Peyer's patch (tissue), 4 donors: Measurements from ENCODE around the gene ZNF101. TPM values are rescaled to one million over a fixed set of nuclear protein-coding genes. Genes with fewer than 3 reads are reported as not detected.

Experiments
- DNase-seq, 3 donors: peaks; one replicate each; pipeline ENCODE4 v3.0.0-alpha.2; 2017 to 2019
- H3K27ac ChIP-seq, 4 donors: fragments of 200-600 bp; sonication (generic); one replicate each; pipeline ENCODE4 v1.5.1; 2016 to 2019
- H3K27me3 ChIP-seq, 2 donors: fragments of 200-600 bp; sonication (generic); one replicate each; pipeline ENCODE4 v1.5.1; 2019
- H3K36me3 ChIP-seq, 3 donors: fragments of 200-600 bp; sonication (generic); one replicate each; pipeline ENCODE4 v1.5.1; 2016 to 2019
- H3K4me1 ChIP-seq, 4 donors: fragments of 200-600 bp; sonication (generic); one replicate each; pipeline ENCODE4 v1.5.1; 2016 to 2019
- H3K4me3 ChIP-seq, 4 donors: fragments of 200-600 bp; sonication (generic); 1 replicate in 3 of 4; 2 replicates in 1 of 4; pipeline ENCODE4 v1.5.1; 2016 to 2019; ENCODE audit warnings: mild to moderate bottlenecking in 1 of 4
- H3K9me3 ChIP-seq, 4 donors: fragments of 200-600 bp; sonication (generic); one replicate each; pipeline ENCODE4 v1.5.1; 2016 to 2019; ENCODE audit warnings: mild to moderate bottlenecking in 1 of 4
- POLR2A ChIP-seq, 2 donors: fragments of 450-650 bp; IDR thresholded peaks; one replicate each; pipeline ENCODE4 v1.5.1; 2017; ENCODE audit warnings: antibody characterized with exemption in 2 of 2, mild to moderate bottlenecking in 2 of 2, moderate library complexity in 2 of 2
- small RNA-seq, 2 donors: library from RNA; depleted of rRNA; stranded (forward); fragments of <200 nt; gene quantifications; one replicate each; pipeline ENCODE3, GENCODE V24; 2016
- total RNA-seq, 4 donors: library from RNA; depleted of rRNA; stranded (reverse); fragments of >200 nt; gene quantifications; one replicate each; pipeline ENCODE4 v1.1.0, GENCODE V29; 2016
- TF ChIP-seq, protein P1 (sequence below), 6 experiments: fragments of 450-650 bp in 4 of 6; fragments of 200-600 bp in 2 of 6; sonication (generic) in 1 of 6; IDR thresholded peaks; one replicate each; pipeline ENCODE4 v1.5.1; 2017 to 2019; ENCODE audit warnings: antibody characterized with exemption in 6 of 6, mild to moderate bottlenecking in 3 of 6, moderate library complexity in 1 of 6

The ZNF101 gene
- total RNA-seq, 4 donors from 2014 or later: 10.1 to 52.8 (median 15.8) TPM

DNA sequence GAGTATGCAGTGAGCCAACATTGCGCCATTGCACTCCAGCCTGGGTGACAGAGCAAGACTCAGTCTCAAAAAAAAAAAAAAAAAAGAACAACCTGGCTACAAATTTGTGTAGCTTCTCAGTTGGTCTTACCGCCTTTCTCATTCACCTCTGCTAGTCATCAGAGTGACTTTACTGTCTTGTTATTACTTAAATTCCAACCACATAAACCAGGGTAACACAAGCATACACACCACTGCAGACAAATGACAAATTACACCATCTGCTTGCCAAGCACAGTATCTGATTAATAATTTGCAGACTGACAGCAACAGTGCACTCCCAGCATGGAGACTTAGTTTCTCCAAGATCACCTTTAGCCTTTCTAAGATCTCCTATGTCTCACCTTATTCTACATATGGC is 53.3 kb downstream of the ZNF101 start:
- H3K4me1 ChIP-seq: no peaks in the 10 kb centered on the region
- H3K36me3 ChIP-seq: peaks cover 0 to 9% (median 0%) of the 10 kb centered on the region in 3 donors
- no peaks in the 10 kb centered on the region for H3K27me3 ChIP-seq
- no peak overlapping the region for H3K4me3 ChIP-seq
- H3K9me3 ChIP-seq: peaks cover 0 to 51% (median 22%) of the 10 kb centered on the region in 4 donors
- TF ChIP-seq, protein P1, sequence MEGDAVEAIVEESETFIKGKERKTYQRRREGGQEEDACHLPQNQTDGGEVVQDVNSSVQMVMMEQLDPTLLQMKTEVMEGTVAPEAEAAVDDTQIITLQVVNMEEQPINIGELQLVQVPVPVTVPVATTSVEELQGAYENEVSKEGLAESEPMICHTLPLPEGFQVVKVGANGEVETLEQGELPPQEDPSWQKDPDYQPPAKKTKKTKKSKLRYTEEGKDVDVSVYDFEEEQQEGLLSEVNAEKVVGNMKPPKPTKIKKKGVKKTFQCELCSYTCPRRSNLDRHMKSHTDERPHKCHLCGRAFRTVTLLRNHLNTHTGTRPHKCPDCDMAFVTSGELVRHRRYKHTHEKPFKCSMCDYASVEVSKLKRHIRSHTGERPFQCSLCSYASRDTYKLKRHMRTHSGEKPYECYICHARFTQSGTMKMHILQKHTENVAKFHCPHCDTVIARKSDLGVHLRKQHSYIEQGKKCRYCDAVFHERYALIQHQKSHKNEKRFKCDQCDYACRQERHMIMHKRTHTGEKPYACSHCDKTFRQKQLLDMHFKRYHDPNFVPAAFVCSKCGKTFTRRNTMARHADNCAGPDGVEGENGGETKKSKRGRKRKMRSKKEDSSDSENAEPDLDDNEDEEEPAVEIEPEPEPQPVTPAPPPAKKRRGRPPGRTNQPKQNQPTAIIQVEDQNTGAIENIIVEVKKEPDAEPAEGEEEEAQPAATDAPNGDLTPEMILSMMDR (IDR thresholded peaks at IDR 0.05): no peak
- TF ChIP-seq POLR2A (IDR thresholded peaks at IDR 0.05): no peak
- no peak for DNase-seq
- H3K27ac ChIP-seq: no peak overlapping the region

DNA sequence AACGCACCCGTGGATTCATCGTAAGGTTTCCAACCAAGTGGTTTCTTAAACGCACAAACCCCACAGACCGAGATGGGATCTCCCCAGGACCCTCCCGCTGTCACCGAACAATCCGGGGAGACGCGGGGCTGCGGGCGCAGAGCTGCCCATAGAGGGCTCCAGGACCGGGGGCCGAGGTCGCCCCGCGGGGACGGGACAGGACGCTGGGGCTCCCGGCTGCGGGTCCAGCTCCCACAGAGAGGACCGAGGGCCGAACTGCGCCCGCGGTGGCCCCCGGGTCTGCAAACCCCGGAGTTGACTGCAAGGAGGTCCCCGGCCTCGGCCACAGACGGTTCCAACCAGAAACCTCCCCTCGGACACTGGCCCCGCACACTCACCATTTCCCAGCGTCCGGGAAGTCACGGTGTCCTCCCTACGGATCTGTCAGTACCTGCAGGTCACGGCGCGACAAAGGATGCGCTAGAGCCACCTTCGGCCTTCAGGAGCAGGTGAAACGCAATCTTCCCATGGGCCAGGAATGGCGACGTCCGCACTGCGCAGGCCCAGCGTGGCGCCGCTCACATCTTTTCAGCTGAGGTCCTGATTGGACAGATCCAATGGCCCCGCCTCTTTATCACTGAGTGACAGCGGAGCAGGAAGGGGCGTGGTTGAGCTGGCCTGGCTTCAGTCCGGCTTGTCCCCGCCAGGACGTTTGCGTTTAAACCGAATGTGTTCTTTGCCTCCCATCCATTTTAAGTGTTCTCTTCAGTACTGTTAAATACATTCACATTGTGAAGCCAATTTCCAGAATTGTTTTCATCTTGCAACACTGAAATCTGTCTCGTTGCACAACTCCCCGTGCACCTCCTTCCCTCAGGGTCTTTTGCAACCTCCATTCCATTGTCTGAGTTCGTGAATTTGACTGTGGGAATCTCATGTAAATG is 64.2 kb downstream of the ZNF101 start, which contains the start of gene ZNF14:
Gene ZNF14, minus strand, starts transcription at position 534 of the 923 bp plus-strand sequence. Its CDS starts 154 bp downstream, at position 380.
- peaks cover 0 to 26% (median 3%) of the 10 kb centered on the region in 4 donors for H3K9me3 ChIP-seq
- peaks cover 0 to 8% (median 0%) of the 10 kb centered on the region in 3 donors for H3K36me3 ChIP-seq
- peaks cover 0 to 5% (median 0%) of the 10 kb centered on the region in 4 donors for H3K4me1 ChIP-seq
- H3K27me3 ChIP-seq: no peaks in the 10 kb centered on the region
- TF ChIP-seq, protein P1 (IDR thresholded peaks at IDR 0.05): no peak
- peak; percentile 42 to 56 for TF ChIP-seq POLR2A (IDR thresholded peaks at IDR 0.05)
- H3K4me3 ChIP-seq: peak within 1 kb of the TSS; percentile 79 to 98 (median 88)
- peak within 1 kb of the TSS; percentile 64 to 85 (median 74) for H3K27ac ChIP-seq
- peak; percentile 85 to 98 (median 96) for DNase-seq

Small RNA genes within 50 kb of the gene (small RNA-seq; reads per million reads assigned to genes)
- gene AC011458.2: 0 reads per million in 2 donors

Other genes starting within 250 kb of the ZNF101 start
- gene TSSK6, start 153.3 kb upstream of the ZNF101 start, total RNA-seq: 10 to 100 TPM in 2 of 4 donors, 1 to 10 TPM in 2; 3.0 to 14.0 (median 10.0) TPM
- 100 to 1,000 TPM in 3 of 4 donors, 10 to 100 TPM in 1; 40.7 to 188 (median 126) TPM for gene NDUFA13, start 152.6 kb upstream of the ZNF101 start, total RNA-seq
- gene YJEFN3, start 139.9 kb upstream of the ZNF101 start, total RNA-seq: 1 to 10 TPM; 4.4 to 9.9 (median 5.6) TPM
- gene CILP2, start 130.6 kb upstream of the ZNF101 start, total RNA-seq: not detected
- 10 to 100 TPM in 3 of 4 donors, 1 to 10 TPM in 1; 6.8 to 23.1 (median 14.1) TPM for gene PBX4, start 50.2 kb upstream of the ZNF101 start, total RNA-seq
- gene LPAR2, start 40.6 kb upstream of the ZNF101 start, total RNA-seq: 10 to 100 TPM; 14.9 to 44.2 (median 34.6) TPM
- gene GMIP, start 25.2 kb upstream of the ZNF101 start, total RNA-seq: 10 to 100 TPM; 28.0 to 66.8 (median 42.8) TPM
- gene ATP13A1, start 5.2 kb upstream of the ZNF101 start, total RNA-seq: 100 to 1,000 TPM; 223 to 465 (median 285) TPM
- 10 to 100 TPM in 1 of 4 donors, 1 to 10 TPM in 3; 1.9 to 11.6 (median 6.4) TPM for gene ZNF14, start 64.3 kb downstream of the ZNF101 start, total RNA-seq
- 10 to 100 TPM; 25.9 to 56.9 (median 31.3) TPM for gene ZNF506, start 152.9 kb downstream of the ZNF101 start, total RNA-seq
- 10 to 100 TPM; 11.2 to 37.1 (median 12.9) TPM for gene ZNF253, start 197.0 kb downstream of the ZNF101 start, total RNA-seq
- 1 to 10 TPM in 3 of 4 donors, under 1 TPM in 1; 0.88 to 8.3 (median 4.9) TPM for gene ZNF93, start 232.1 kb downstream of the ZNF101 start, total RNA-seq